ENCODE data around the gene DDX47. TPM values are rescaled to one million over a fixed set of nuclear protein-coding genes. Genes with fewer than 3 reads are reported as not detected.

DDX47 gene
- total RNA-seq, 1 experiment from 2014 or later, result 121 TPM

GRCh38 chr12:12790956-12791355 lies 22.2 kb upstream of the DDX47 start:
- H3K27ac Mint-ChIP-seq (ENCODE audit: unreplicated experiment), result peak overlapping the region; percentile 25
- CTCF ChIA-PET, result no interaction called here
- POLR2A ChIA-PET, result no interaction called here
- no peaks in the 10 kb centered on the region for H3K27me3 Mint-ChIP-seq (ENCODE audit: insufficient read depth, unreplicated experiment)
- peaks cover 28% of the 10 kb centered on the region for H3K4me1 Mint-ChIP-seq (ENCODE audit: low read depth, unreplicated experiment)
- intact Hi-C loops (cut with micrococcal nuclease; ENCODE audit: unreplicated experiment), result no loop called here
- no TSS peak for BruUV-seq (replicated peaks)
- H3K4me3 Mint-ChIP-seq (ENCODE audit: unreplicated experiment), result peak overlapping the region; percentile 4
- TF ChIP-seq, protein P1, sequence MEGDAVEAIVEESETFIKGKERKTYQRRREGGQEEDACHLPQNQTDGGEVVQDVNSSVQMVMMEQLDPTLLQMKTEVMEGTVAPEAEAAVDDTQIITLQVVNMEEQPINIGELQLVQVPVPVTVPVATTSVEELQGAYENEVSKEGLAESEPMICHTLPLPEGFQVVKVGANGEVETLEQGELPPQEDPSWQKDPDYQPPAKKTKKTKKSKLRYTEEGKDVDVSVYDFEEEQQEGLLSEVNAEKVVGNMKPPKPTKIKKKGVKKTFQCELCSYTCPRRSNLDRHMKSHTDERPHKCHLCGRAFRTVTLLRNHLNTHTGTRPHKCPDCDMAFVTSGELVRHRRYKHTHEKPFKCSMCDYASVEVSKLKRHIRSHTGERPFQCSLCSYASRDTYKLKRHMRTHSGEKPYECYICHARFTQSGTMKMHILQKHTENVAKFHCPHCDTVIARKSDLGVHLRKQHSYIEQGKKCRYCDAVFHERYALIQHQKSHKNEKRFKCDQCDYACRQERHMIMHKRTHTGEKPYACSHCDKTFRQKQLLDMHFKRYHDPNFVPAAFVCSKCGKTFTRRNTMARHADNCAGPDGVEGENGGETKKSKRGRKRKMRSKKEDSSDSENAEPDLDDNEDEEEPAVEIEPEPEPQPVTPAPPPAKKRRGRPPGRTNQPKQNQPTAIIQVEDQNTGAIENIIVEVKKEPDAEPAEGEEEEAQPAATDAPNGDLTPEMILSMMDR (IDR thresholded peaks at IDR 0.05; ENCODE audit: insufficient read depth in 1 of 2, low read depth in 1 of 2, low read length in 1 of 2, severe bottlenecking in 1 of 2, unreplicated experiment in 1 of 2), result no peak
- Histone ChIP-seq H3K4me3 (ENCODE audit: low read depth, low read length) (no peak overlapping the region), H3K4me1 (peaks cover 47% of the 10 kb centered on the region), H3K9me3 (no peaks in the 10 kb centered on the region), H3K27me3 (replicated peaks; ENCODE audit: control insufficient read depth, insufficient read depth, low read length) (no peaks in the 10 kb centered on the region), H3K36me3 (ENCODE audit: control insufficient read depth, insufficient read depth, low read length) (no peaks in the 10 kb centered on the region)
- H3K9me3 Mint-ChIP-seq (ENCODE audit: unreplicated experiment), result no peaks in the 10 kb centered on the region
- no peaks in the 10 kb centered on the region for H3K36me3 Mint-ChIP-seq (ENCODE audit: insufficient read depth, unreplicated experiment)
- no peak for DNase-seq

GRCh38 chr12:12791756-12792369 lies 21.3 kb upstream of the DDX47 start:
- intact Hi-C loops (cut with micrococcal nuclease; ENCODE audit: unreplicated experiment), result loop anchor here (1.0 kb wide), 1 partner anchor 21 kb away; the partner anchor contains the start of gene DDX47
- H3K27me3 Mint-ChIP-seq (ENCODE audit: insufficient read depth, unreplicated experiment), result no peaks in the 10 kb centered on the region
- ChIA-PET CTCF (no interaction called here), POLR2A (no interaction called here)
- Histone ChIP-seq H3K27me3 (replicated peaks; ENCODE audit: control insufficient read depth, insufficient read depth, low read length) (no peaks in the 10 kb centered on the region), H3K36me3 (ENCODE audit: control insufficient read depth, insufficient read depth, low read length) (no peaks in the 10 kb centered on the region), H3K4me3 (ENCODE audit: low read depth, low read length) (no peak overlapping the region), H3K4me1 (peaks cover 45% of the 10 kb centered on the region), H3K9me3 (no peaks in the 10 kb centered on the region)
- no peak for DNase-seq
- H3K27ac Mint-ChIP-seq (ENCODE audit: unreplicated experiment), result no peak overlapping the region
- H3K4me3 Mint-ChIP-seq (ENCODE audit: unreplicated experiment), result peak overlapping the region; percentile 54
- H3K9me3 Mint-ChIP-seq (ENCODE audit: unreplicated experiment), result no peaks in the 10 kb centered on the region
- TF ChIP-seq, protein P1 (IDR thresholded peaks at IDR 0.05; ENCODE audit: insufficient read depth in 1 of 2, low read depth in 1 of 2, low read length in 1 of 2, severe bottlenecking in 1 of 2, unreplicated experiment in 1 of 2), result no peak
- no peaks in the 10 kb centered on the region for H3K36me3 Mint-ChIP-seq (ENCODE audit: insufficient read depth, unreplicated experiment)
- peaks cover 28% of the 10 kb centered on the region for H3K4me1 Mint-ChIP-seq (ENCODE audit: low read depth, unreplicated experiment)
- no TSS peak for BruUV-seq (replicated peaks)

DNA sequence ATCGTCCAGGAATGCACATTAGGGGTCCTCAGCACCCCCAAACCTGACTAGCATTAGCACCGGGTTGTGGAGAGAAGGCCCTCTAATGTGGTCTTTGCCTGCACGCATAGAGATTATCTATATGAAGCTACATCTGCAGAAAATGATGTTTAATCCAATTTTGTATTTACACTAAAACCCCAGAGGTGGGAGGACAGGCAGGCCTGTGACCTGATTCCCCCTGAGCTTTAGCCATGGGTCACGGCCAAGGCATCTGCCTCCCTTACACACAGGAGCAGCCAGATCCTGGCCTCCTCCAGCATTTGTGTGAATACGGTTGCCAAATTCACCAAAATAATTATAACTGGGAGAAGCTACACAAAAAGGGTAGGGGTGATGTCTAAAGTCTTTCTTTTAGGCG lies 20.7 kb upstream of the DDX47 start:
- H3K27me3 ChIP-seq (replicated peaks; ENCODE audit: control insufficient read depth, insufficient read depth, low read length), result no peaks in the 10 kb centered on the region
- no peaks in the 10 kb centered on the region for H3K36me3 ChIP-seq (ENCODE audit: control insufficient read depth, insufficient read depth, low read length)
- no peaks in the 10 kb centered on the region for H3K9me3 ChIP-seq
- H3K4me3 Mint-ChIP-seq (ENCODE audit: unreplicated experiment), result peak overlapping the region; percentile 54
- no peak overlapping the region for H3K4me3 ChIP-seq (ENCODE audit: low read depth, low read length)
- no peaks in the 10 kb centered on the region for H3K9me3 Mint-ChIP-seq (ENCODE audit: unreplicated experiment)
- ChIA-PET POLR2A (no interaction called here), CTCF (no interaction called here)
- no peaks in the 10 kb centered on the region for H3K27me3 Mint-ChIP-seq (ENCODE audit: insufficient read depth, unreplicated experiment)
- no TSS peak for BruUV-seq (replicated peaks)
- TF ChIP-seq, protein P1 (IDR thresholded peaks at IDR 0.05; ENCODE audit: insufficient read depth in 1 of 2, low read depth in 1 of 2, low read length in 1 of 2, severe bottlenecking in 1 of 2, unreplicated experiment in 1 of 2), result no peak
- H3K36me3 Mint-ChIP-seq (ENCODE audit: insufficient read depth, unreplicated experiment), result no peaks in the 10 kb centered on the region
- intact Hi-C loops (cut with micrococcal nuclease; ENCODE audit: unreplicated experiment), result loop anchor here (1.0 kb wide), 1 partner anchor 21 kb away; the partner anchor contains the start of gene DDX47
- peaks cover 28% of the 10 kb centered on the region for H3K4me1 Mint-ChIP-seq (ENCODE audit: low read depth, unreplicated experiment)
- H3K27ac Mint-ChIP-seq (ENCODE audit: unreplicated experiment), result no peak overlapping the region
- H3K4me1 ChIP-seq, result peaks cover 43% of the 10 kb centered on the region
- no peak for DNase-seq

All from Caco-2 (cell line).